Mesenchymal stem cell (in vitro differentiated cells and primary cell): ENCODE results near the gene GNE.
"Not testable (repeated sequence)": the region's sequence is repeated elsewhere in the genome, so short reads cannot be mapped to it uniquely, and the experiment has no call there.

ENCODE experiments used
- DNase-seq: peaks from one replicate; pipeline ENCODE4 v3.0.0-alpha.2; 2013
- H2AFZ ChIP-seq: one replicate; pipeline ENCODE4 v1.6.1; 2013; ENCODE audit warnings: low read depth, mild to moderate bottlenecking, control low read depth, inconsistent platforms, low read length, moderate library complexity
- H2AK5ac ChIP-seq: 2 replicates; pipeline ENCODE4 v1.6.1; 2013; ENCODE audit warnings: low read length, moderate library complexity, mild to moderate bottlenecking, inconsistent platforms; ENCODE audit not compliant: severe bottlenecking
- H2BK120ac ChIP-seq: one replicate; pipeline ENCODE4 v1.6.1; 2013; ENCODE audit warnings: low read depth, mild to moderate bottlenecking, inconsistent platforms, low read length, moderate library complexity
- H2BK12ac ChIP-seq, 2 experiments: one replicate each; pipeline ENCODE4 v1.6.1; 2013; ENCODE audit warnings: inconsistent platforms in 2 of 2, low read length in 2 of 2, mild to moderate bottlenecking in 2 of 2, moderate library complexity in 2 of 2, control low read depth in 1 of 2
- H2BK15ac ChIP-seq: one replicate; pipeline ENCODE4 v1.6.1; 2013; ENCODE audit warnings: mild to moderate bottlenecking, low read depth, inconsistent platforms; ENCODE audit not compliant: poor library complexity, severe bottlenecking
- H2BK5ac ChIP-seq: 2 replicates; pipeline ENCODE4 v1.6.1; 2013; ENCODE audit warnings: low read depth, mild to moderate bottlenecking, low read length, control low read depth, inconsistent platforms; ENCODE audit not compliant: poor library complexity, severe bottlenecking
- H3K14ac ChIP-seq, 2 experiments: one replicate each; pipeline ENCODE4 v1.6.1; 2013; ENCODE audit warnings: inconsistent platforms in 2 of 2, low read length in 2 of 2, control low read depth in 1 of 2, mild to moderate bottlenecking in 1 of 2, moderate library complexity in 1 of 2
- H3K18ac ChIP-seq, 2 experiments: one replicate each; pipeline ENCODE4 v1.6.1; 2013; ENCODE audit warnings: inconsistent platforms in 2 of 2, low read length in 2 of 2, control low read depth in 1 of 2, low read depth in 1 of 2, mild to moderate bottlenecking in 1 of 2
- H3K23ac ChIP-seq, 2 experiments: one replicate each; pipeline ENCODE4 v1.6.1; 2013; ENCODE audit warnings: inconsistent platforms in 2 of 2, low read length in 2 of 2, mild to moderate bottlenecking in 2 of 2, moderate library complexity in 2 of 2, control low read depth in 1 of 2
- H3K27ac ChIP-seq: 2 replicates; pipeline ENCODE4 v1.5.1; 2013; ENCODE audit warnings: mild to moderate bottlenecking, moderate library complexity, low read length, control low read depth, inconsistent platforms; ENCODE audit not compliant: poor library complexity, severe bottlenecking
- H3K27me3 ChIP-seq, 2 experiments: 2 replicates each; pipeline versions ENCODE4 v1.6.1 to v1.7.0; 2013; ENCODE audit warnings: low read length in 2 of 2, mild to moderate bottlenecking in 2 of 2, moderate library complexity in 2 of 2, control low read depth in 1 of 2, inconsistent platforms in 1 of 2; ENCODE audit not compliant: control insufficient read depth in 1 of 2, insufficient read depth in 1 of 2
- H3K36me3 ChIP-seq, 2 experiments: 2 replicates each; pipeline versions ENCODE4 v1.6.1 to v1.7.0; 2013; ENCODE audit warnings: low read length in 2 of 2, control low read depth in 1 of 2, inconsistent platforms in 1 of 2, low read depth in 1 of 2, mild to moderate bottlenecking in 1 of 2; ENCODE audit not compliant: insufficient read depth in 2 of 2, control insufficient read depth in 1 of 2
- H3K4ac ChIP-seq, 2 experiments: one replicate each; pipeline ENCODE4 v1.6.1; 2013; ENCODE audit warnings: inconsistent platforms in 2 of 2, low read length in 2 of 2, mild to moderate bottlenecking in 2 of 2, moderate library complexity in 2 of 2, control low read depth in 1 of 2, low read depth in 1 of 2
- H3K4me1 ChIP-seq: 2 replicates; pipeline ENCODE4 v1.6.1; 2013; ENCODE audit warnings: low read depth, low read length, control low read depth; ENCODE audit not compliant: control insufficient read depth, insufficient read depth
- H3K4me2 ChIP-seq: 2 replicates; pipeline ENCODE4 v1.6.1; 2013; ENCODE audit warnings: low read length, mild to moderate bottlenecking, inconsistent platforms; ENCODE audit not compliant: poor library complexity, severe bottlenecking
- H3K4me3 ChIP-seq, 2 experiments: 2 replicates each; pipeline versions ENCODE4 v1.5.1 to v1.7.0; 2013; ENCODE audit warnings: low read length in 2 of 2, mild to moderate bottlenecking in 2 of 2, control low read depth in 1 of 2, low read depth in 1 of 2; ENCODE audit not compliant: insufficient read depth in 1 of 2
- H3K79me1 ChIP-seq: replicated peaks from 2 replicates; pipeline ENCODE4 v1.6.1; 2013; ENCODE audit warnings: mild to moderate bottlenecking, control low read depth, low read length, inconsistent platforms; ENCODE audit not compliant: poor library complexity, severe bottlenecking
- H3K9ac ChIP-seq: 2 replicates; pipeline ENCODE4 v1.7.0; 2013; ENCODE audit warnings: mild to moderate bottlenecking, low read length, moderate library complexity
- H3K9me3 ChIP-seq: 2 replicates; pipeline ENCODE4 v1.7.0; 2013; ENCODE audit warnings: mild to moderate bottlenecking, low read length; ENCODE audit not compliant: control insufficient read depth
- H4K8ac ChIP-seq: one replicate; pipeline ENCODE4 v1.6.1; 2013; ENCODE audit warnings: inconsistent platforms, mild to moderate bottlenecking, low read length, moderate library complexity
- H4K91ac ChIP-seq: one replicate; pipeline ENCODE4 v1.6.1; 2013; ENCODE audit warnings: mild to moderate bottlenecking, low read length, inconsistent platforms
- WGBS: methylation state at CpG from one replicate; pipeline ENCODE4 v1.1.7; 2013; ENCODE audit warnings: mixed read lengths; 5-methylcytosine and 5-hydroxymethylcytosine counted together

Gene GNE

DNA sequence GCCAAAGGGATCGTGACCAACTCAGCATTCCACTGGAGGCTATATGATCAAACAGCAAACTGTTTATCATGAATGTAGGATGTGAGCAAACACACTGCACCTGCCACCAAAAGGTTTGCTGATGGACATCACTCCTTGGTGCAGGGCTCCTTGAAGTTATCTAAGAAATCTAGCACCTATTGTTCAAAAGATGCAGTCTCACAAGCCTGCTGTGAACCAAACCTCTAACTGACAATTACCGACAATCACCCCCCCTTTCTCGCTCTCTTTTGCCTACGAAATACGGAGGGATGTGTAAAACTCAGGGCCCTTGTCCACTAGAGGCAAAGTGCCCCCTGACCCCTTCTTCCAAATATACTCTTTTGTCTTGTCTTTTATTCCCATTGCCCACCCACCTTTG, 70.0 kb downstream of the GNE start:
- no peak overlapping the region for H3K9ac ChIP-seq
- no peak overlapping the region for H3K27ac ChIP-seq
- no peak overlapping the region for H3K4me2 ChIP-seq
- no peak overlapping the region for H3K4me3 ChIP-seq
- H4K8ac ChIP-seq: no peak overlapping the region
- H2BK120ac ChIP-seq: no peak overlapping the region
- H3K79me1 ChIP-seq: no peaks in the 10 kb centered on the region
- H4K91ac ChIP-seq: no peak overlapping the region
- H2BK12ac ChIP-seq: no peak overlapping the region
- H3K9me3 ChIP-seq: no peaks in the 10 kb centered on the region
- no peaks in the 10 kb centered on the region for H3K36me3 ChIP-seq
- H2AK5ac ChIP-seq: peak overlapping the region; percentile 79
- H3K4me1 ChIP-seq: peaks cover 4% of the 10 kb centered on the region
- H2BK5ac ChIP-seq: no peak overlapping the region
- no peak overlapping the region for H3K4ac ChIP-seq
- H3K14ac ChIP-seq: no peak overlapping the region
- no peak overlapping the region for H3K23ac ChIP-seq
- no peak overlapping the region for H3K18ac ChIP-seq
- WGBS: 87% methylated on average over 5 of the region's 5 CpGs
- no peak for DNase-seq
- H3K27me3 ChIP-seq: no peaks in the 10 kb centered on the region
- H2AFZ ChIP-seq: no peak overlapping the region
- H2BK15ac ChIP-seq: no peak overlapping the region

DNA sequence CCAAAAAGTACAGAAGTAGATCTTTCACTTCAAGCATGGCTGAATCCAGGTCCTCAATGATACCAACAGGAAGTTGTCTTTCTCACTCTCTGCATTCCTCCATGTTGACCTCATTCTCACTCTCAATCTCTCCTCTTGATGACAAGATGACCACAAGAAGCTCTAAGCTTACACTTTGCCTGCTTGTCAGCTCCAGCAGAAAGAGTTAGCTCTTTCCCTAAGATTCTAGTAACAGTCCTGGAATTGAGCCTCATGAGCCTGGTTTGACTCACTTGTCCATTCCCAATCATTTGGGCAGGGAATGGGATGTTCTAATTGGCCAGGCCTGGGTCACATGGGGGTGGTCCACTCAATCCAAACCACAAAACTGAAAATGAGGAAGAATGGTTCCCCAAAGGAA, 70.8 kb downstream of the GNE start:
- H2AK5ac ChIP-seq: peak overlapping the region; percentile 51
- H3K4me2 ChIP-seq: no peak overlapping the region
- H3K27me3 ChIP-seq: no peaks in the 10 kb centered on the region
- no peaks in the 10 kb centered on the region for H3K9me3 ChIP-seq
- no peaks in the 10 kb centered on the region for H3K79me1 ChIP-seq
- no peak overlapping the region for H3K23ac ChIP-seq
- no peak overlapping the region for H3K4me3 ChIP-seq
- no peak overlapping the region for H3K14ac ChIP-seq
- no peak overlapping the region for H2BK15ac ChIP-seq
- H2BK5ac ChIP-seq: no peak overlapping the region
- H3K4ac ChIP-seq: no peak overlapping the region
- no peak overlapping the region for H2AFZ ChIP-seq
- H3K36me3 ChIP-seq: no peaks in the 10 kb centered on the region
- H3K9ac ChIP-seq: peak overlapping the region; percentile 59
- H3K27ac ChIP-seq: peak overlapping the region; percentile 70
- no peak overlapping the region for H2BK120ac ChIP-seq
- H4K8ac ChIP-seq: no peak overlapping the region
- no peak overlapping the region for H2BK12ac ChIP-seq
- H3K18ac ChIP-seq: no peak overlapping the region
- peaks cover 4% of the 10 kb centered on the region for H3K4me1 ChIP-seq
- no peak overlapping the region for H4K91ac ChIP-seq
- peak; percentile 92 for DNase-seq

DNA sequence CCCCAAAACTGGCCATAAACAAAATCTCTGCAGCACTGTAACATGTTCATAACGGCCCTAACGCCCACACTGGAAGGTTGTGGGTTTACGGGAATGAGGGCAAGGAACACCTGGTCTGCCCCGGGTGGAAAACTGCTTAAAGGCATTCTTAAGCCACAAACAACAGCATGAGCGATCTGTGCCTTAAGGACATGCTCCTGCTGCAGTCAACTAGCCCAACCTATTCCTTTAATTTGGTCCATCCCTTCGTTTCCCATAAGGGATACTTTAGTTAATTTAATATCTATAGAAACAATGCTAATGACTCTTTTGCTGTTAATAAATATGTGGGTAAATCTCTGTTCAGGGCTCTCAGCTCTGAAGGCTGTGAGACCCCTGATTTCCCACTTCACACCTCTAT, 78.0 kb downstream of the GNE start:
- H3K79me1 ChIP-seq, H2AK5ac ChIP-seq, H2BK12ac ChIP-seq, H3K23ac ChIP-seq, H2BK120ac ChIP-seq, H2AFZ ChIP-seq, DNase-seq, H3K27me3 ChIP-seq, H3K4me2 ChIP-seq, H2BK5ac ChIP-seq, H3K27ac ChIP-seq, H3K36me3 ChIP-seq, H3K4me3 ChIP-seq, H3K14ac ChIP-seq, H4K91ac ChIP-seq, H3K4ac ChIP-seq, H2BK15ac ChIP-seq, H3K9me3 ChIP-seq, H3K18ac ChIP-seq, H4K8ac ChIP-seq, H3K9ac ChIP-seq, H3K4me1 ChIP-seq: not testable (repeated sequence)
- WGBS: 92% methylated on average over 5 of the region's 6 CpGs

DNA sequence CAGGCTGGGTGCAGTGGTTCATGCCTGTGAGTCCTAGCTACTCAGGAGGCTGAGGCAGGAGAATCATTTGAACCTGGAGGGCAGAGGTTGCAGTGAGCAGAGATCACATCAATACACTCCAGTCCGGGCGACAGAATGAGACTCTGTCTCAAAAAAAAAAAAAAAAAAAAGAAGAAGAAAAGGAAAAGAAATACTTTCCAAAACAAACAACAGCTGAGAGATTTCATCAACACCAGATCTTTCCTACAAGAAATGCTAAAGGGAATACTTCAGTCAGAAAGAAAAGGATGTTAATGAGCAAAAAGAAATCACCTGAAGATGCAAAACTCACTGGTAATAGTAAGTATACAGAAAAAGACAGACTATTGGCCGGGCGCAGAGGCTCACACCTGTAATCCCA, 80.7 kb downstream of the GNE start:
- H3K79me1 ChIP-seq: no peaks in the 10 kb centered on the region
- H2BK5ac ChIP-seq: no peak overlapping the region

More for the DNA sequence above, 80.7 kb downstream of the GNE start:
- Histone ChIP-seq H3K23ac (no peak overlapping the region), H4K8ac (no peak overlapping the region), H3K4ac (no peak overlapping the region), H2AK5ac (no peak overlapping the region), H3K27me3 (no peaks in the 10 kb centered on the region), H3K18ac (no peak overlapping the region), H3K4me2 (no peak overlapping the region), H2BK120ac (no peak overlapping the region), H2BK12ac (no peak overlapping the region), H2AFZ (no peak overlapping the region), H3K9me3 (no peaks in the 10 kb centered on the region), H3K4me3 (no peak overlapping the region), H2BK15ac (no peak overlapping the region), H3K36me3 (no peaks in the 10 kb centered on the region), H3K14ac (no peak overlapping the region), H3K27ac (no peak overlapping the region), H3K4me1 (no peaks in the 10 kb centered on the region), H3K9ac (no peak overlapping the region), H4K91ac (no peak overlapping the region)
- WGBS: 94% methylated on average over 2 of the region's 4 CpGs
- no peak for DNase-seq
